Measurements from ENCODE around the gene NDUFAB1.
"Not testable (repeated sequence)": the region's sequence is repeated elsewhere in the genome, so short reads cannot be mapped to it uniquely, and the experiment has no call there.

The NDUFAB1 gene

GRCh38 chr16:23595951-23596720, at the start of gene NDUFAB1:
Gene NDUFAB1, minus strand, starts transcription at chr16:23596316. Its CDS starts 26 bp downstream, at chr16:23596290.
- DNase-seq = peak; percentile 89

- DNase-seq = no peak
Measured at GRCh38 chr16:23642246-23642774, 46.2 kb upstream of the NDUFAB1 start.

GRCh38 chr16:23640931-23641765, 45.0 kb upstream of the NDUFAB1 start, which contains the start of the genes DCTN5 and PALB2:
Gene DCTN5, plus strand, starts transcription at chr16:23641466. Its CDS starts 77 bp downstream, at chr16:23641543.
Gene PALB2, minus strand, starts transcription at chr16:23641310. Its CDS starts 153 bp downstream, at chr16:23641157.
- peak; percentile 76 for DNase-seq

GRCh38 chr16:23640615-23640930, 44.5 kb upstream of the NDUFAB1 start:
- DNase-seq = no peak

- no peak for DNase-seq
Measured at GRCh38 chr16:23635958-23636357, 39.8 kb upstream of the NDUFAB1 start.

GRCh38 chr16:23634461-23635036, 38.4 kb upstream of the NDUFAB1 start:
- DNase-seq = no peak

GRCh38 chr16:23631874-23632273, 35.8 kb upstream of the NDUFAB1 start:
- DNase-seq = not testable (repeated sequence)

- no peak for DNase-seq
Measured at GRCh38 chr16:23629516-23629915, 33.4 kb upstream of the NDUFAB1 start.

GRCh38 chr16:23624092-23624491, 28.0 kb upstream of the NDUFAB1 start:
- DNase-seq = no peak

- no peak for DNase-seq
Measured at GRCh38 chr16:23615805-23616204, 19.7 kb upstream of the NDUFAB1 start.

- no peak for DNase-seq
Measured at GRCh38 chr16:23611936-23612335, 15.8 kb upstream of the NDUFAB1 start.

GRCh38 chr16:23610905-23611304, 14.8 kb upstream of the NDUFAB1 start:
- not testable (repeated sequence) for DNase-seq

- DNase-seq = no peak
Measured at GRCh38 chr16:23609929-23610328, 13.8 kb upstream of the NDUFAB1 start.

GRCh38 chr16:23608194-23608593, 12.1 kb upstream of the NDUFAB1 start:
- DNase-seq = no peak

GRCh38 chr16:23607726-23608125, 11.6 kb upstream of the NDUFAB1 start:
- DNase-seq = no peak

- DNase-seq = no peak
Measured at GRCh38 chr16:23597003-23597756, 1.1 kb upstream of the NDUFAB1 start.

- no peak for DNase-seq
Measured at GRCh38 chr16:23595246-23595950, 718 bp downstream of the NDUFAB1 start.

- DNase-seq = no peak
Measured at GRCh38 chr16:23594186-23594585, 1.9 kb downstream of the NDUFAB1 start.

- no peak for DNase-seq
Measured at GRCh38 chr16:23590181-23590580, 5.9 kb downstream of the NDUFAB1 start.

- DNase-seq = no peak
Measured at GRCh38 chr16:23587726-23588125, 8.4 kb downstream of the NDUFAB1 start.

GRCh38 chr16:23584186-23585076, 11.7 kb downstream of the NDUFAB1 start:
- DNase-seq = no peak

Data from activated CD4-positive, alpha-beta T cell treated with anti-CD3 and anti-CD28 coated beads, Interleukin-2, amount 50 U/mL, for 1 hour (primary cell).